ENCODE measurements around the gene ZNF792.
"Not testable (repeated sequence)": the region's sequence is repeated elsewhere in the genome, so short reads cannot be mapped to it uniquely, and the experiment has no call there.

ZNF792 gene

DNA sequence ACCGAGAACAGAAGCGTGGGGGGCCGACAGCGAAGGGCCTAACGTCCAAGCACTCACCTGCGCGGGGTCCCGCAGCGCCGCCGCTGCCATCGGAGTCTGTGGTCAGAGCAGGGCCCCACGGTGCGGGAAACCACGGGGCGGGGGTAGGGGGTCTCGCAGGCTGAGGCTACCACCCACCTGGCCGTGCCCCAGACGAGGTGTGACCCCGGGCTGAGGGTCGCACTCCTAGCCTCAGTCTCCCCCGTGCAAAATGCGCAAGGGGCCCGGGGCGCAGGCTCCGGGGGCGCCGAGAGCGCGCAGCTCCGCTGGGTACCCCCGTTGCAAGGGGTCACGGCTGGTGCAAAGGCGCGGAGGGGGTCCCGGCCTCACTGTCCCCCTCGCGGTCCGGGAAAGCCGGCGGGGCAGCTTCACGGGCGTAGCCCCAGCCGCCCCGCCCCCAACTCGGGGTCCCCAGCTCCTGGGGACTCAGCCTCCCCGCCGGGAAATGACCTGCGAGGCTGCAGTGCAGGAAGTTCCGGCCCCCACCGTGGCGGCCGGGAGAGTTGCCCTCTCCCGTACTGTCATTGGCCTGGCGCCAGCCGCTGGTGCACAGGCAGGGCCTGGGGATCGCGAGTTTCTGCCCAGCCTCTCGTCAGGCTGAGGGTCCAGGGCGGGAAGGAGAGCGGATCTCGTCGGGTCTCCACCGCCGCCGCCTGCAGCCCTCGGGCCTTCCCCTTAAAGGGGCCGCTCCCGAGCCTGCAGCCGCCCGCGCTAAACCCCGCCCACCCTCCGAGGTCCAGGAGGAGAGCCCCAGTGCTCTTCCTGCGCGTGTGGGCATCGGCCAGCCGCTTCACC is at the start of gene ZNF792:
ZNF792 (minus strand) TSS at position 657 of the 834 bp plus-strand sequence; CDS start at position 90, 567 bp downstream.
- peak; percentile 32 for DNase-seq

DNA sequence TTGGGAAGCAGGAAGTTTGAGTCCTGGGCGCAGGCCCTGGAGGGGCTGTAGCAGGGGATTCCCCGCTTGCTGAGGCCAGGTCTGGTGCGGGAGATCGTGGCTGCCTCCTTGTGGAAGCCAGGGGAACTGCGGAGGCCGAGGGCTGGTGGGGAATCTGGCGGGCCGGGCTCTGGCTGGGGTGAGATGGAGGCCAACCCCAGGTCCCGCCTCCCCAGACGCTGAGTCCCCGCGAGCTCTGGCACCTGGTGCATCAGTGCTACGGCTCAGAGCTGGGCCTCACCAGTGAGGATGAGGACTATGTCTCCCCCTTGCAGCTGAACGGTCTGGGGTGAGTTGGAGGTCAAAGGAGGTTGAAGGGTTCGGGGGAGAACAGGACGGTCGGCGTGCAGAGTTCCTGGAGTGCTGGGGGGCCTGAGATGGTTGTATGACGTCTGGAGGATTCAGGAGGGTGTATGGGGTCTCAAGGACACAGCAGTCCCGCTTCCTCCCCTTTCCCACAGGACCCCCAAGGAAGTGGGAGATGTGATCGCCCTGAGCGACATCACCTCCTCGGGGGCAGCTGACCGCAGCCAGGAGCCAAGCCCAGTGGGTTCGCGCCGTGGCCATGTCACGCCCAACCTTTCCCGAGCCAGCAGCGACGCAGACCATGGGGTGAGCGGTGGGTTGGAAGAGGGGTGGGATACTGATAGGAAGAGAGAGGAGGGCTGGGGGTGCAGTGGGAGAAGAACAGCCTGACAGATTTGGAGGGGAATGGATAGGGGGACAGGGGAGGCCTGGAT is 49.2 kb upstream of the ZNF792 start:
- DNase-seq, result no peak

GRCh38 chr19:35011737-35012682 is 48.0 kb upstream of the ZNF792 start:
- DNase-seq, result no peak

DNA sequence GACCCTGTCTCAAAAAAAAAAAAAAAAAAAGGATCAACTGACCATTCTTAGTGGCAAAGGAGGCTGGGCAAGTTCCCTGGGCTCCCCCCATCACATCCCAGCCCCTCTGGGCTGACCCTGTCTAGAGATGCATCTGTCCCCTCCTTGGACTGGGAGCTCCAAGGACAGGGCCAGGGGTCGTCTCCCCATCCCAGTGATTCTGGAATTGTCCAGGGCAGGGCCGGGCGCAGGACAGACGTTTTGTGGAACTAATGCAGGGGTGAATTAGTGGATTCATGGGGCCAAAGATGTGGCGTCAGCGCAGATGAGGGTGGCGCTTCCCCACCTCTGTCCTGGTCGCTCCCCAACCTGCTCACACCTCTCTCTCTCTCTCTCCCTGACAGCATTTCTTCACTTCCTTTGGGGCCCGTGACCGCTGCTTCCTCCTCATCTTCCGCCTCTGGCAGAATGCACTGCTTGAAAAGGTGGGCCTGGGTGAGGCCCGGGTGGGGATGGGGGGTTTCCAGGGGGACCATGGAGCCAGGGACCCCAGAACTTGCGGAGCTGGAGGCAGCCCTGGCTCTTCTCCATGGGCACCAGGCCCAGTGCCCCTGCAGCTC is 47.2 kb upstream of the ZNF792 start:
- DNase-seq, result no peak

DNA sequence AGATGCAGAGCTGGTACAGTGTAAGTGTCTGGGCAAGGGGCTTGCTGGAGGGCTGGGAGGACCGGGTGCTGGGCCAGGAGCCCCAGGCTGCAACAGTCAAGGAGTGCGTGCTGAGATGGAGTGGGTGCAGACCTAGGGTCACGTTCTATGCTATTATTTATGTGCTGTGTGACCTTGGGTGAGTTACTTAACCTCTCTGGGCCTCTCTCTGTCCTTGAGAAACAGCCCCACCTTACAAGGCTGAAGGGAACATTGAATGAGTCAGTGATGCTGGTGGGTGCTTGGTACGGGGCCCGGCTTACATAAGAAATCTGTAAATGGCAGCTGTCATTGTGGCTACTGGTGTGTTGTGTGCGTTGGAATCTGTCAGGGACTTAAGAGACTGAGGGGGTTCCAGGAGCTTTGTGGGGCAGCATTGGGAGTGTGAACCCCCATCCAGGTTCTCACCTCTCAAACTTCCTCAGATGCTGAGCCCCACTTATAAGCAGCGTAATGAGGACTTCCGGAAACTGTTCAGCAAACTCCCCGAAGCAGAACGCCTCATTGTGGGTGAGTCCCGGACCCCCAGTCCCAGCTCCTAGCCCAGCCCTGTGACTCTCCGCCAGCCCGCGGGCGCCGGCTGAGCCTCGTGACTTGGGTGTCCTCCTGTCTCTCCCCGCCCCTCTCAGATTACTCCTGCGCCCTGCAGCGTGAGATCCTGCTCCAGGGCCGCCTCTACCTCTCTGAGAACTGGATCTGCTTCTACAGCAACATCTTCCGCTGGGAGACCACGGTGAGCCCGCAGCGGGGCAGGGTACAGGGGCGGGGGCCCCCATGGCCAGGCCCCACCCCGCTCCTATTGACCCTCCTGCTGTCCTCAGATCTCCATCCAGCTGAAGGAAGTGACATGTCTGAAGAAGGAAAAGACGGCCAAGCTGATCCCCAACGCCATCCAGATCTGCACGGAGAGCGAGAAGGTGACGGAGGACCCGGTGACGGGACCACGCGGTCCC is 45.7 kb upstream of the ZNF792 start:
- no peak for DNase-seq

GRCh38 chr19:35008891-35009341 is 44.9 kb upstream of the ZNF792 start:
- no peak for DNase-seq

DNA sequence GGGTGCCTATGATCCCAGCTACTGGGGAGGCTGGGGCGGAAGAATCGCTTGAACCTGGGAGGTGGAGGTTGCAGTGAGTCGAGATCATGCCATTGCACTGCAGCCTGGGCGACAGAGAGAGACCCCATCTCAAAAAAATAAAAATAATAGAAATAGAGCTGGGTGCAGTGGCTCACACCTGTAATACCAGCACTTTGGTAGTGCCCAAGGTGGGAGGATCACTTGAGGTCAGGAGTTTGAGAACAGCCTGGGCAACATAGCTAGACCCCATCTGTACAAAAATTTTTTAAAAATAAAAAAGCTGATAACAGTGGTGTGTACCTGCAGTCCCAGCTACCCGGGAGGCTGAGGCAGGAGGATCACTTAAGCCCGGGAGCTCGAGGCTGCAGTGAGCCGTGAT is 43.4 kb upstream of the ZNF792 start:
- not testable (repeated sequence) for DNase-seq

- no peak for DNase-seq
Measured at GRCh38 chr19:35006999-35007365, 43.0 kb upstream of the ZNF792 start.

DNA sequence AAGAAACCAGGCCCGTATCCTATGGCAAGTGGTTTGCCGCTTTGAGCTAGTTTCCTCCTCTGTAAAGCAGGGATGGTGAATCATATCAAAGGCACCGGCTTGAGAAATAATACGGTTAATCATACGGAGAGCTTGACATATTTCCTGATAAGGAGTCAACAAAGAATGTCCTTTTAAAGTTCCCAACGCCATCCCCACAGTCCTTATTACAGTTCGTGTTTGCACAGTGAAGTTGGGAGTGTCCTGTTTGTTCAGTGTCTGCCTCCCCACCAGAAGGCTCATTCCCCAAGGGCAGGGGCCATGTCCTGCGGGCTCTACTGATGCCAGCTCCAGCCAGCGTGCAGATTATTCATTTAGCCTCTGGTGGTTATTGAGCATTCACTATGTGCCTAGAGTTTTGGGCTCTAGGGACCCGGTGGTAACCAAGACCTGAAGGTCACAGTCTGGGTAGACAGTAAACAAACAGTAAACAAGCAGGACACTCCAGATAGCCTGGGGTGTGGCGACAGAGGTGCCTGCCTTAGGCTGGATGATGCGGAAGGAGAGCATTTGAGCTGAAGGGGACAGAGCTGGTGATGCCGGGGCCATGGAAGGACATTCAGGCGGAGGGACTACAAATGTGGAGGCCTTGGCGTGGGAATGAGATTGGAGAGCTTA is 42.4 kb upstream of the ZNF792 start:
- no peak for DNase-seq

- DNase-seq, result not testable (repeated sequence)
Measured at GRCh38 chr19:35006007-35006341, 41.9 kb upstream of the ZNF792 start.

GRCh38 chr19:35005256-35005977 is 41.4 kb upstream of the ZNF792 start:
- DNase-seq, result no peak

GRCh38 chr19:35004517-35005255 is 40.7 kb upstream of the ZNF792 start:
- DNase-seq, result no peak

DNA sequence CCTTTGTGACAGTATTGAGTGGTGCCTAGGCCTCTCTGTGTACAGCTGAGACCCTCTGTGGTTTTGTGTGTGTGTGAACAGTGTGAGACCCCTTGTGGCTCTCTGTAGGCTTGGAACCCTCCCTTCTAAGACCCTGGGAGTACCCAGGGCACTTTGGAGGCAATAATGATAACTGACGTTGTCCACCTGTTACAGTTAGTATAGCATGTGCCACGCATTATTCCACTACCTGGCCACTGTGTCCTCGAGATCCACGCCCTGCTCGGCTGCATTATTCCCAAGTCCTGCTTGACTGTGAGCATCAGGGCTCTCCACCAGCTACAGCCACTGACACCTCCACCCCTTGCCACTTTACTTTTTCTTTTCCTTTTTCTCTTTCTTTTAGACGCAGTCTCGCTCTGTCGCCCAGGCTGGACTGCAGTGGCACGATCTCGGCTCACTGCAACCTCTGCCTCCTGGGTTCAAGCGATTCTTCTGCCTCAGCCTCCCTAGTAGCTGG is 38.1 kb upstream of the ZNF792 start:
- no peak for DNase-seq

GRCh38 chr19:35000647-35001501 is 36.8 kb upstream of the ZNF792 start:
- DNase-seq, result peak; percentile 33

DNA sequence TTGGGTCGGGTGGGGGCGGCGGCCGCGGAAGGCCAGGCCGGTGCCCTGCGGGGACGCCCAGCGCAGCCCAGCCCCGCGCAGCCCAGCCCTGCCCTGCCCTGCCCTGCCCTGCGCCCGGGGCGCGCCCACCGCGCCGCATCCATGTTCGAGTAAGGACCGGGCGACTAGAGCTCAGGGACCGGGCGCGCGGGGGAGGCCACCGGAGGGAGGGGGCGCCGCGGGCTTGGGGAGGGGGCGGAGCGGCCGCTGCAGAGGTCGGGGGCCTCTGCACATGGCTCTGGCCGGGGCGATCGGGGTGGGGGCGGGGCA is 36.3 kb upstream of the ZNF792 start:
- no peak for DNase-seq

- DNase-seq, result peak; percentile 75
Measured at GRCh38 chr19:34999498-35000337, 35.7 kb upstream of the ZNF792 start, which contains the start of gene GRAMD1A. Gene GRAMD1A (plus strand): TSS chr19:35000323. CDS start chr19:35000479, 156 bp downstream.

Data from NCI-H774 (cell line).